HL-60 (cell line): ENCODE measurements around the gene SFI1.

Source experiments
- CTCF ChIP-seq: IDR thresholded peaks from one replicate; pipeline ENCODE4 v1.5.1; 2011; ENCODE audit warnings: low read length, control low read depth, inconsistent platforms; ENCODE audit not compliant: insufficient read depth
- GABPA ChIP-seq: IDR thresholded peaks from 2 replicates; pipeline ENCODE4 v1.6.1; 2012; ENCODE audit warnings: low read depth
- POLR2AphosphoS5 ChIP-seq: IDR thresholded peaks from 2 replicates; pipeline ENCODE4 v1.6.1; 2012; ENCODE audit warnings: low read depth
- REST ChIP-seq: IDR thresholded peaks from 2 replicates; pipeline ENCODE4 v1.6.1; 2012; ENCODE audit warnings: low read depth; ENCODE audit not compliant: insufficient replicate concordance
- SPI1 ChIP-seq: IDR thresholded peaks from 2 replicates; pipeline ENCODE4 v1.6.1; 2012; ENCODE audit warnings: low read depth, mild to moderate bottlenecking, borderline replicate concordance

- TF ChIP-seq REST (no peak), POLR2AphosphoS5 (0 out of 2 replicates have a peak, but pooled peaks have one; percentile 15), CTCF (no peak), GABPA (no peak), SPI1 (no peak)
Observed at GRCh38 chr22:31613286-31613903, 117.1 kb downstream of the SFI1 start.
